ENCODE measurements around the gene GIPC2.

The GIPC2 gene

DNA sequence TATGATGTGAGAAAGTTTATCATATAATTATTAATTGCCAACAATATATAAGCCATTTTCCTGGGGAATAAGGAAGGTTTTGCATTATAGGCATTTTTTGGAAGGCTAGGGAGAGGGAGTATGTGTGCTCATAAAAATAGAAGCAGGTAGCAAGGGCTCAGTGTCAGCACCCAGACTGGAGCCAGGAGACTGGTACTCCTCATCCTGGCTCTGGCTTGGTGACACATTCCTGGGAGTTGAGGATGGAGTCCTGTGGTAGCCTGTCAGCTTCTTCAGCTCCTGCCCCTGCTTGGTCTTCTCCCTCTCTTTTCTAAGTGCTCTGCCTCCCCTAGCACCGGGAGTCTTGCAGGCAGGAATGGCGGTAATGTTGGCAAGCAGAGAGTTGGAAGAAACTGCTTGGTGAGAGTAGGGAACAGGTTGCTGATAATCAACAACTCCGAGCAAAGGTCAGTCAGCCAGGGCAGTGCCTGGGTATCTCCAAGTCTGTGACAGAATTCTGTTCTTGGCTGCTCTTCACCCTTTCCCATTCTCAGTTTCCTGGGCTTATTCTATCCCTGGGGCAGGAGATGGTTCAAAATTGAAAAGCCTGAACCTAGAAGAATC is 23.0 kb downstream of the GIPC2 start:
- TF ChIP-seq, protein P1, sequence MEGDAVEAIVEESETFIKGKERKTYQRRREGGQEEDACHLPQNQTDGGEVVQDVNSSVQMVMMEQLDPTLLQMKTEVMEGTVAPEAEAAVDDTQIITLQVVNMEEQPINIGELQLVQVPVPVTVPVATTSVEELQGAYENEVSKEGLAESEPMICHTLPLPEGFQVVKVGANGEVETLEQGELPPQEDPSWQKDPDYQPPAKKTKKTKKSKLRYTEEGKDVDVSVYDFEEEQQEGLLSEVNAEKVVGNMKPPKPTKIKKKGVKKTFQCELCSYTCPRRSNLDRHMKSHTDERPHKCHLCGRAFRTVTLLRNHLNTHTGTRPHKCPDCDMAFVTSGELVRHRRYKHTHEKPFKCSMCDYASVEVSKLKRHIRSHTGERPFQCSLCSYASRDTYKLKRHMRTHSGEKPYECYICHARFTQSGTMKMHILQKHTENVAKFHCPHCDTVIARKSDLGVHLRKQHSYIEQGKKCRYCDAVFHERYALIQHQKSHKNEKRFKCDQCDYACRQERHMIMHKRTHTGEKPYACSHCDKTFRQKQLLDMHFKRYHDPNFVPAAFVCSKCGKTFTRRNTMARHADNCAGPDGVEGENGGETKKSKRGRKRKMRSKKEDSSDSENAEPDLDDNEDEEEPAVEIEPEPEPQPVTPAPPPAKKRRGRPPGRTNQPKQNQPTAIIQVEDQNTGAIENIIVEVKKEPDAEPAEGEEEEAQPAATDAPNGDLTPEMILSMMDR (IDR thresholded peaks at IDR 0.05) = no peak
- no peaks in the 10 kb centered on the region for H3K9me3 Mint-ChIP-seq
- no peaks in the 10 kb centered on the region for H3K4me1 Mint-ChIP-seq
- peaks cover 19% of the 10 kb centered on the region for H3K27me3 Mint-ChIP-seq (ENCODE audit: low read depth, poor library complexity)
- no peaks in the 10 kb centered on the region for H3K36me3 Mint-ChIP-seq (ENCODE audit: low read depth)
- no peak for DNase-seq
- H3K4me3 Mint-ChIP-seq = no peak overlapping the region
- no peak overlapping the region for H3K27ac Mint-ChIP-seq

DNA sequence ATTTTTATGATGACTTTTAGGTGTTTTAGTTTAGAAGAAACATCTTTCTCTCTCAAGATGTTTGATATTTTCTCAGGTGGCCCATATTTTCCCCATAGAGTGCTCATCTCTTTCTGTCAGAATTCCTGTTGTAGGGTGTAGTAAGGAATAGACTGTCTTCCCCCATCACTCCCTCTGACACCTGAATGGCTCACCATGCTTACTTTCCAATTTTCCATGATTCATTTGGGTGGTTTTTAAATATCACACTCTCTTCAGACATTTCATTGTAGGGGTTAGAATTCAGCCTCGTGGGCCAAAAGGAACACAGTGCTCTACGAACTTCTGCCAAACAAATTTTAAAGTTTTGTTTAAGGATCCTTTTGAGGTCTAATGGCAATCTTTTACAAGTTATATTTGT is 24.0 kb downstream of the GIPC2 start:
- DNase-seq = no peak
- Mint-ChIP-seq H3K9me3 (no peaks in the 10 kb centered on the region), H3K36me3 (ENCODE audit: low read depth) (no peaks in the 10 kb centered on the region), H3K27ac (no peak overlapping the region), H3K4me1 (no peaks in the 10 kb centered on the region), H3K4me3 (no peak overlapping the region), H3K27me3 (ENCODE audit: low read depth, poor library complexity) (peaks cover 19% of the 10 kb centered on the region)
- TF ChIP-seq, protein P1 (IDR thresholded peaks at IDR 0.05) = no peak

DNA sequence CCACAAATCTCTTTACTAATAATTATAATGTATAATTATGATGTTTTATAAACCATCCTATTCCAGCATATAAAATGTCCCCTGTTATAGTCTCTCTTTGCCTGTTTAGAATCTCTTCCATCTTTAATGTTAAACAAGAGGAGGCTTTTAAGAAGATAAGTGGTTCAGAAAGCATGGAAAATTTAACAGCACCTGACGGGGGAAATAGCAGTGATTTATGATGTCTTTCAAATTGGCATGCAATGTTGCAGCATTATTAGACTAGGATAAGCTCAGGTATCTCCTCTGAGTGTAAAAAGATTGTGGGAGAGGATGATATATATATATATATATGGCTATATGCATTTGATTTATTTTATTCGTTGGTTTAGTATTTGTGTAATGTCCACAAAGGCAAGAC is 24.4 kb downstream of the GIPC2 start:
- H3K4me3 Mint-ChIP-seq = no peak overlapping the region
- no peaks in the 10 kb centered on the region for H3K4me1 Mint-ChIP-seq
- H3K36me3 Mint-ChIP-seq (ENCODE audit: low read depth) = no peaks in the 10 kb centered on the region
- H3K9me3 Mint-ChIP-seq = no peaks in the 10 kb centered on the region
- DNase-seq = no peak
- TF ChIP-seq, protein P1 (IDR thresholded peaks at IDR 0.05) = no peak
- peaks cover 19% of the 10 kb centered on the region for H3K27me3 Mint-ChIP-seq (ENCODE audit: low read depth, poor library complexity)
- H3K27ac Mint-ChIP-seq = no peak overlapping the region

DNA sequence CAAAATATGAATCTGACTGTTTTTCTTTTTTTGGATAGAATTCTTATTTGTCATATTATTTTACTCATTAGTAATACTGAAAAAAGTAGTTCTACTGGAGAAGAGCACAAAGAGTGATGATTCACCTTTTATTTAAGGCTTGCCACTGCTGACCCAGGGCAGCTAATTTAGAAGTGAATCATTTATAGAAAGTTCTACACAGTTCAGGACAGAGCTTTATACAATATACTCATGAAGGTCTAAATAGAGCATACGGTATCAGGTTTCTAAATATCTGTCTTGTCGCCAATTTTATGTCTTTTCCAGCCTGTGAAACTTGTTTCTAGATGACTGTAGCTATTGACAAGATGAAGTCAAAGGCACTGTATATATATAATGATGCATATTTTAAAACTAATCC is 25.0 kb downstream of the GIPC2 start:
- TF ChIP-seq, protein P1 (IDR thresholded peaks at IDR 0.05) = no peak
- peaks cover 19% of the 10 kb centered on the region for H3K27me3 Mint-ChIP-seq (ENCODE audit: low read depth, poor library complexity)
- H3K36me3 Mint-ChIP-seq (ENCODE audit: low read depth) = no peaks in the 10 kb centered on the region
- no peaks in the 10 kb centered on the region for H3K9me3 Mint-ChIP-seq
- H3K4me3 Mint-ChIP-seq = no peak overlapping the region
- no peak for DNase-seq
- no peak overlapping the region for H3K27ac Mint-ChIP-seq
- H3K4me1 Mint-ChIP-seq = no peaks in the 10 kb centered on the region

DNA sequence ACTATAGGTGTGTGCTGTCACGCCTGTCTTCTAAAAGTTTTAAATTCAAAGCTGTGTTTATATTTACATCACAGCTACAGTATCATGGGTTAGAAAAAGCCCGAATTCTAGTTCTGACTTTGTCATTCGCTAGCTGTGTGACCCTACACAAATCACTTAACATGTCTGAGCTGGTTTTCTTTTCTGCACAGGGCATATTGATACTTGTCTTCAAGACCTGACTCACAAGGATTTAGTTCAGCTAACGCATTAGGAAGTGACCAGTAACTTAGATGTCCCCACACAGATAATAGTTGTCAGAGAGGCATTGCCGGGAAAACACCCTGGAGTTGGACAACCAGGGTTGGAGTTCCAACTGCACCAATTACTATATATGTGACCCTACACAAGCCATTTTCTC is 25.9 kb downstream of the GIPC2 start:
- no peak for DNase-seq
- Mint-ChIP-seq H3K4me3 (no peak overlapping the region), H3K36me3 (ENCODE audit: low read depth) (no peaks in the 10 kb centered on the region), H3K4me1 (no peaks in the 10 kb centered on the region), H3K27ac (no peak overlapping the region), H3K27me3 (ENCODE audit: low read depth, poor library complexity) (peaks cover 19% of the 10 kb centered on the region), H3K9me3 (no peaks in the 10 kb centered on the region)
- TF ChIP-seq, protein P1 (IDR thresholded peaks at IDR 0.05) = no peak

DNA sequence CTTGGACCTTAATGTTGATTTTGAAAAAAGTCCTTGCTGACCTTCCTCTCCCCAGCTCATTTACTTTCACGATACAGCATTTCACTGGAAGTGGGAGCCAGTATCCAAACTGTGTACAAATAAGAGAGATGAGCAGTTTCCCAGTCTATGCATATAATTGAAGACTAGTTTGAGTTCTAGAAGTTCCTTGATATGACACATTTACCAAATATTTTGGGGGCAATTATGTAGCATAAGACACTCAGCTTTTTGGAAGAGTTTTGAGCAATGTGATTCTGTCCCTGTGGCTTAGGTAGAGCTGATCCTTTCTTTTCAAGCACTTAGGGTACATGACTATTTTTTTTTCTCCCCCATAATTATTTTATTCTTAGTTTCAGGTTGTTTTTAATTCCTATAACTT is 26.4 kb downstream of the GIPC2 start:
- peaks cover 17% of the 10 kb centered on the region for H3K27me3 Mint-ChIP-seq (ENCODE audit: low read depth, poor library complexity)
- TF ChIP-seq, protein P1 (IDR thresholded peaks at IDR 0.05) = no peak
- no peaks in the 10 kb centered on the region for H3K9me3 Mint-ChIP-seq
- no peaks in the 10 kb centered on the region for H3K36me3 Mint-ChIP-seq (ENCODE audit: low read depth)
- no peaks in the 10 kb centered on the region for H3K4me1 Mint-ChIP-seq
- no peak overlapping the region for H3K27ac Mint-ChIP-seq
- H3K4me3 Mint-ChIP-seq = no peak overlapping the region
- DNase-seq = no peak
